ENCODE results near the gene PDE5A. TPM values are rescaled to one million over a fixed set of nuclear protein-coding genes. Genes with fewer than 3 reads are reported as not detected.

The PDE5A gene
- polyA plus RNA-seq, 1 donor from 2014 or later = 12.9 TPM

DNA sequence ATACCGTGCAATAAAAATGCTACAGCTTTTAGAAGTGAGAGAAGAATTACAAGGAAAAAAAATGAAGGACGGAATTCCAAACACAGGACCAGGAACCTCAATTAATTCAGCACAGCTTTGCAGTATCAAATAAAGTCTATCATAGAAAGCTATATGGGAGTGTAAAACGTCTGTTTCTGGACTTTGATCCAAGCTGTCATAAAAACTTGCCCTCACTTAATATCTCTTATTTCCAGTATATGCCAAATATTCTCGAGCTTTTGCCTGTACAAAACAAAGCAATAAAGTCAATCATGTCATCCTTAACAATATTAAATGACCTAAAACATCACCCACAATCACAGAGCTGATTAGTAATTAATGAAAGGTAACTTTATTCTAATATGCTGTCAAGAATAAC, 4.2 kb downstream of the PDE5A start:
- Histone ChIP-seq H2AFZ (ENCODE audit: low read depth, low read length) (no peak overlapping the region), H3K27me3 (ENCODE audit: insufficient read depth, low read depth, low read length) (peaks cover 26% of the 10 kb centered on the region), H3K9me3 (ENCODE audit: low read length) (no peaks in the 10 kb centered on the region), H3K4me2 (ENCODE audit: low read length) (no peak overlapping the region), H3K36me3 (ENCODE audit: insufficient read depth, low read length) (no peaks in the 10 kb centered on the region), H3F3A (ENCODE audit: insufficient read depth, low read length, poor library complexity, severe bottlenecking) (no peaks in the 10 kb centered on the region), H3K9ac (ENCODE audit: low read length) (no peak overlapping the region), H3K4me3 (ENCODE audit: low read length) (no peak overlapping the region), H3K9me2 (ENCODE audit: insufficient read depth, low read length) (no peaks in the 10 kb centered on the region), H3K27ac (ENCODE audit: low read length) (no peak overlapping the region), H4K20me1 (ENCODE audit: insufficient read depth) (no peaks in the 10 kb centered on the region), H3K79me2 (replicated peaks; ENCODE audit: insufficient read depth, low read length) (no peaks in the 10 kb centered on the region)
- TF ChIP-seq MXI1 (conservative IDR thresholded peaks at IDR 0.05; ENCODE audit: poor library complexity, severe bottlenecking) = no peak
- TF ChIP-seq TAF1 (IDR thresholded peaks at IDR 0.05; ENCODE audit: low read depth) = no peak
- TF ChIP-seq EP300 (conservative IDR thresholded peaks at IDR 0.05; ENCODE audit: poor library complexity, severe bottlenecking) = no peak
- no peak for TF ChIP-seq SMC3 (conservative IDR thresholded peaks at IDR 0.05; ENCODE audit: poor library complexity)
- no peak for TF ChIP-seq EZH2 (IDR thresholded peaks at IDR 0.05; ENCODE audit: borderline replicate concordance, insufficient read depth, low read length, poor library complexity, severe bottlenecking)
- TF ChIP-seq, protein P1, sequence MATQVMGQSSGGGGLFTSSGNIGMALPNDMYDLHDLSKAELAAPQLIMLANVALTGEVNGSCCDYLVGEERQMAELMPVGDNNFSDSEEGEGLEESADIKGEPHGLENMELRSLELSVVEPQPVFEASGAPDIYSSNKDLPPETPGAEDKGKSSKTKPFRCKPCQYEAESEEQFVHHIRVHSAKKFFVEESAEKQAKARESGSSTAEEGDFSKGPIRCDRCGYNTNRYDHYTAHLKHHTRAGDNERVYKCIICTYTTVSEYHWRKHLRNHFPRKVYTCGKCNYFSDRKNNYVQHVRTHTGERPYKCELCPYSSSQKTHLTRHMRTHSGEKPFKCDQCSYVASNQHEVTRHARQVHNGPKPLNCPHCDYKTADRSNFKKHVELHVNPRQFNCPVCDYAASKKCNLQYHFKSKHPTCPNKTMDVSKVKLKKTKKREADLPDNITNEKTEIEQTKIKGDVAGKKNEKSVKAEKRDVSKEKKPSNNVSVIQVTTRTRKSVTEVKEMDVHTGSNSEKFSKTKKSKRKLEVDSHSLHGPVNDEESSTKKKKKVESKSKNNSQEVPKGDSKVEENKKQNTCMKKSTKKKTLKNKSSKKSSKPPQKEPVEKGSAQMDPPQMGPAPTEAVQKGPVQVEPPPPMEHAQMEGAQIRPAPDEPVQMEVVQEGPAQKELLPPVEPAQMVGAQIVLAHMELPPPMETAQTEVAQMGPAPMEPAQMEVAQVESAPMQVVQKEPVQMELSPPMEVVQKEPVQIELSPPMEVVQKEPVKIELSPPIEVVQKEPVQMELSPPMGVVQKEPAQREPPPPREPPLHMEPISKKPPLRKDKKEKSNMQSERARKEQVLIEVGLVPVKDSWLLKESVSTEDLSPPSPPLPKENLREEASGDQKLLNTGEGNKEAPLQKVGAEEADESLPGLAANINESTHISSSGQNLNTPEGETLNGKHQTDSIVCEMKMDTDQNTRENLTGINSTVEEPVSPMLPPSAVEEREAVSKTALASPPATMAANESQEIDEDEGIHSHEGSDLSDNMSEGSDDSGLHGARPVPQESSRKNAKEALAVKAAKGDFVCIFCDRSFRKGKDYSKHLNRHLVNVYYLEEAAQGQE (IDR thresholded peaks at IDR 0.05; ENCODE audit: borderline replicate concordance) = no peak
- no peak for TF ChIP-seq POLR2AphosphoS5 (IDR thresholded peaks at IDR 0.05)
- TF ChIP-seq RAD21 (conservative IDR thresholded peaks at IDR 0.05) = no peak
- TF ChIP-seq, protein P2, sequence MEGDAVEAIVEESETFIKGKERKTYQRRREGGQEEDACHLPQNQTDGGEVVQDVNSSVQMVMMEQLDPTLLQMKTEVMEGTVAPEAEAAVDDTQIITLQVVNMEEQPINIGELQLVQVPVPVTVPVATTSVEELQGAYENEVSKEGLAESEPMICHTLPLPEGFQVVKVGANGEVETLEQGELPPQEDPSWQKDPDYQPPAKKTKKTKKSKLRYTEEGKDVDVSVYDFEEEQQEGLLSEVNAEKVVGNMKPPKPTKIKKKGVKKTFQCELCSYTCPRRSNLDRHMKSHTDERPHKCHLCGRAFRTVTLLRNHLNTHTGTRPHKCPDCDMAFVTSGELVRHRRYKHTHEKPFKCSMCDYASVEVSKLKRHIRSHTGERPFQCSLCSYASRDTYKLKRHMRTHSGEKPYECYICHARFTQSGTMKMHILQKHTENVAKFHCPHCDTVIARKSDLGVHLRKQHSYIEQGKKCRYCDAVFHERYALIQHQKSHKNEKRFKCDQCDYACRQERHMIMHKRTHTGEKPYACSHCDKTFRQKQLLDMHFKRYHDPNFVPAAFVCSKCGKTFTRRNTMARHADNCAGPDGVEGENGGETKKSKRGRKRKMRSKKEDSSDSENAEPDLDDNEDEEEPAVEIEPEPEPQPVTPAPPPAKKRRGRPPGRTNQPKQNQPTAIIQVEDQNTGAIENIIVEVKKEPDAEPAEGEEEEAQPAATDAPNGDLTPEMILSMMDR (IDR thresholded peaks at IDR 0.05; ENCODE audit: poor library complexity, severe bottlenecking) = no peak

DNA sequence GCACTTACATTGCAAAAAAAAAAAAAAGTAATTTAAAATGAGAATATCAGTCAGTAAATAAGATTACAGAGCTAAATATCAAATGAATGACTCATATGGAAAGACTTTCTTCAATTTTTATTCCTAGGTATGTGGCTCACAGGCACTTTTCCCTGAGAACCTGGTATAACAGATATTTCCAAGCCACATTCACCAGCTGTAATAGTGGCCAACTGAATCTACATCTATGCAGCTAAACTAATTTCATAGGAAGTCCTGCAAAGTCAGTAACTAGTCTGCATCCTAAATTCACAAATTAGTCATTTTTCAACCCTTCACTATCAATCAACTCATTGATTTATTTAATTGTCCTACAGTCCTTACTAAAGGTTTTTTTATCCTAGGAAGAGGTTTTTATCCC, 5.6 kb downstream of the PDE5A start:
- Histone ChIP-seq H3K4me2 (ENCODE audit: low read length) (no peak overlapping the region), H3K79me2 (replicated peaks; ENCODE audit: insufficient read depth, low read length) (no peaks in the 10 kb centered on the region), H3K27me3 (ENCODE audit: insufficient read depth, low read depth, low read length) (peaks cover 20% of the 10 kb centered on the region), H3K9me2 (ENCODE audit: insufficient read depth, low read length) (no peaks in the 10 kb centered on the region), H3F3A (ENCODE audit: insufficient read depth, low read length, poor library complexity, severe bottlenecking) (no peaks in the 10 kb centered on the region), H3K4me3 (ENCODE audit: low read length) (no peak overlapping the region), H4K20me1 (ENCODE audit: insufficient read depth) (no peaks in the 10 kb centered on the region), H3K27ac (ENCODE audit: low read length) (no peak overlapping the region), H2AFZ (ENCODE audit: low read depth, low read length) (no peak overlapping the region), H3K9ac (ENCODE audit: low read length) (no peak overlapping the region), H3K36me3 (ENCODE audit: insufficient read depth, low read length) (no peaks in the 10 kb centered on the region), H3K9me3 (ENCODE audit: low read length) (no peaks in the 10 kb centered on the region)
- no peak for TF ChIP-seq SMC3 (conservative IDR thresholded peaks at IDR 0.05; ENCODE audit: poor library complexity)
